T-helper 1 cell treated with Interleukin-12 subunit alpha and Interleukin-12 subunit beta and Interleukin-4 antibody, amounts not matched to agents 30 μg/mL and 1 μg/mL, for 36 hours (primary cell): ENCODE results near the gene ATP5F1D.
A peak's percentile ranks its signal among the peaks of the same experiment; 100 is the strongest.

Source experiments
- H3K27ac Mint-ChIP-seq: one replicate; pipeline ENCODE4 v1.8.0; 2021; ENCODE audit warnings: mild to moderate bottlenecking, mixed read lengths
- H3K27me3 Mint-ChIP-seq: one replicate; pipeline ENCODE4 v1.8.0; 2021; ENCODE audit warnings: low read depth, mixed read lengths
- H3K36me3 Mint-ChIP-seq: one replicate; pipeline ENCODE4 v1.8.0; 2021; ENCODE audit warnings: low read depth, mixed read lengths
- H3K4me1 Mint-ChIP-seq: one replicate; pipeline ENCODE4 v1.8.0; 2021; ENCODE audit warnings: low read depth, mixed read lengths
- H3K4me3 Mint-ChIP-seq: one replicate; pipeline ENCODE4 v1.8.0; 2021; ENCODE audit warnings: mild to moderate bottlenecking, moderate library complexity, mixed read lengths
- H3K9me3 Mint-ChIP-seq: one replicate; pipeline ENCODE4 v1.8.0; 2021; ENCODE audit warnings: mixed read lengths

Gene ATP5F1D

DNA sequence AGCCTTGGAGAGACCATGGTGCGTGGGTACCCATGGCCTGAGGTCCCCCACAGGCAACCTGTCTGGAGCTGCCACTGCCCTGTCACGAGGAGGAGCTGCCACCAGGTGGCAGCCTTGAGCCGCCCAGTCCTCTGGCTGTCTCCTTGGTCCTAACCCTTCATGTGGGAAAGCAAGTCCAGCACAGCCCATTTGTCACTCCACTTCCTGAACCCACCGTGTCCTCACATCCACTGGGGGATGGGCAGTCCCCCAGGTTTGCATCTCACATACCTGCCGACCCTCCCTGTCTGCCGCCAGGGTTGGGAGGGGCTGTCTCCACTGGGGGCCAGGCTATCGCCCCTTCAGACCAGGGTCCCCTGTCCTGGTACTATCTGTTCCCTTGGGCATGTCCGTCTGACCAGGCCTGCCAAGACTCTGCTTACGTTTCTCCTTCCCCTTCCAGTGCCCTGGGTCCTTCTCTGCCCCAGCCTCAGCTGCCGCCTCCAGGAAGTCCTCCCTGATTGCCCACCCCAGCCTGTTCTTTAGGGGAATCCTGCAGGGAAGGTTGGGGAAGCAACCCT lies 38.3 kb downstream of the ATP5F1D start:
- Mint-ChIP-seq H3K9me3 (no peaks in the 10 kb centered on the region), H3K27me3 (peaks cover 10% of the 10 kb centered on the region), H3K4me1 (peaks cover 13% of the 10 kb centered on the region), H3K27ac (peak overlapping the region; percentile 67), H3K36me3 (peaks cover 11% of the 10 kb centered on the region), H3K4me3 (no peak overlapping the region)

DNA sequence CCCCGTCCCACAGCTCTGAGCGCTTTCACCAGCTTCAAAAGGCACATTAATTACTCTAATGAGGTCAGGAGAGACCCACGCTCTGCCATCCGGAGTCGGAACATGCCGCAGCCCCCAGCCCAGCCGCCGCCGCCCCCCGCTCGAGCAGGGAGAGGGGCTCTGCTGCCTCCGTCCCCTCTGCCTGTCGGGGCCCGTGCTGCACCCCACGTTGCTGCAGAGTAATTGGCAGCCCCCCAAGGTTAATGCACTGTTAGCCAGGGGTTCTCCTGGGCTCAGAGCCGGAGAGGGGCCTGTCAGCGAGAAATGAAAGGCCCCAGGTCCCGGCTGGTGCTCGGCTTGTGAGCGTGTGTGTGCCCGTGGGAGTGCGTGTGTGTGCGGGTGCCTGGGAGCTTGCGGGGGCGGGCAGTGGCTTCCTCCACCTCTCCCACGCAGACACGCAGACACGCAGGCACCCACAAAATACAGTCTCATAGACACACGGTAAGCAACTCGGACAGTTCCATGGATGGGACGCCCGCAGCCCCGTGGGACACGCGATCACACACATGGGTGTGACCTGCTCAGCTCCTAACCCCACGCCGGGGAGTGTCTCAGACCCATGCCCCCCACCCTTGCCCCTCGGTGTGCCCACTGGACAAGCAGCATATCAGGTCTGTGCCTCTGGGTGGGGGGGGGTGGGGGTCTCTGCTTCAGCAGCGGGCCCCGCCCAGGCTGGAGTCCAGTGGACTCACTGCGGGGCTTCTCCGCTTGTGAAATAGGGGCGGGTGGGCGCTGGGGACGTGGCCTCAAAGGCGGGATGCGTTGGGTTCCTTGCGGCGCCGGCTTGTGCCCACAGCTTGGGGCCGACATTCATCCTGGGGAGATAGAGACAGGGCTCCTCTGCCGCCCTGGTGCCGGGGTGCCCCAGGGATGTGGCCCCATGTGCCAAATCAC lies 39.4 kb downstream of the ATP5F1D start:
- peaks cover 15% of the 10 kb centered on the region for H3K27me3 Mint-ChIP-seq
- H3K4me1 Mint-ChIP-seq, result peaks cover 13% of the 10 kb centered on the region
- no peak overlapping the region for H3K27ac Mint-ChIP-seq
- no peaks in the 10 kb centered on the region for H3K9me3 Mint-ChIP-seq
- no peak overlapping the region for H3K4me3 Mint-ChIP-seq
- H3K36me3 Mint-ChIP-seq, result peaks cover 11% of the 10 kb centered on the region

DNA sequence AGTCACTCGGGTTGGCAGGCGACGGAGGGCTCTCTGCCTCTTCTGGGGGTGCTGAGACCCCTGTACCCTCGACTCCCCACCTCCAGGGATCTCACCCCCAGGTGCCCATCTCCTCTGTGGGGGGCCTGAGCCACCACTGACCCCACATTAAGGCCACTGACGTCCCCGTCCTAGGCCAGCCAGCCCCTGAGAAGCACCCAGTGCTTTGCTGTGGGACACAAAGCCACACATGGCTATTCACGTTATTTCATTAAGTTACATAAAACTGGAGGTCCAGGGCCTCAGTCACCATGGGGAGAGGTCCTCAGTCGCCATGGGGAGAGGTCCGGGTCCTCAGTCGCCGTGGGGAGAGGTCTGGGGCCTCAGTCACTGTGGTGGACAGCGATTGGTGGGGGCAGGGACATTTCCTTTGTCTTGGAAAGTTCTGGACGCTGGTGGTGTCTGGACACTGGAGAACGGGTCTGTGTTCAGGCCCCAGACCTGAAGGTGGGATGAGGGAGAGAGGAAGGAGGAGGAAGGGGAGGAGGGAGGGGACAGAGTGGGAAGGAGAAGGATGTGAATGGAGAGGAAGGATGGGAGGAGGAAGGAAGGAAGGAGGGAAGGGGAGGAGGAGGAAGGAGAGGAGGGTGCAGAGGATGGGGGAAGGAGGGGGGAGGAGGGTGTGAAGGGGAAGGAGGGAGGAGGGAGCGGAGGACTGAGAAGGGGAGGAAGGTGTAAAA lies 40.2 kb downstream of the ATP5F1D start:
- Mint-ChIP-seq H3K36me3 (peaks cover 10% of the 10 kb centered on the region), H3K27ac (no peak overlapping the region), H3K4me3 (no peak overlapping the region), H3K4me1 (peaks cover 10% of the 10 kb centered on the region), H3K27me3 (peaks cover 19% of the 10 kb centered on the region), H3K9me3 (no peaks in the 10 kb centered on the region)

DNA sequence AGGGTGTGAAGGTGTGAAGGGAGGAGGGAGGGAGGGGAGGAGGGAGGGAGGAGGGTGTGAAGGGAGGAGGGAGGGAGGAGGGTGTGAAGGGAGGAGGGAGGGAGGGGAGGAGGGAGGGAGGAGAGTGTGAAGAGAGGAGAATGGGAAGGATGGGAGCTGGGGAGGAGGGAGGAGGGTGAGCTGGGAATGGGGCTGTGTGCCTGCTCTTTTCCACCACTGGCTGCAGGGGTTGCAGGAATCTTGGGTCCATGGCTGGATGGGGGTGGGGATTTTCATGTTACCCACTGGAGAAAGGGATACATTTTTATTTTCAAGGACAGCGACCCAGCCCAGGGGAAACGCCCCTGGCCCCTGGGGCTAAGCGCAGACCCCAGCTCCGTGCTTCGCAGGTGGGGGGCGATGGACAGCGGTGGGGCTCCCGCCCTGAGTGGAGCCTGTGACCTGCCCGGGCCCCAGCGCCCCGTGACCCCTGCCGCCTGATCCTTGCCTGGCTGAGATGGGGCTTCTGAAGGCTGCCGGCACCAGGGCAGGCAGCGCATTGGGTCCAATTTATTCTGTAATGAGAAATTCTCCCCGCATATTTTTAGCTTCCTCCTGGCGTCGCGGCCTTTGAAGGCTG lies 41.1 kb downstream of the ATP5F1D start:
- peaks cover 8% of the 10 kb centered on the region for H3K4me1 Mint-ChIP-seq
- H3K27ac Mint-ChIP-seq, result no peak overlapping the region
- peaks cover 20% of the 10 kb centered on the region for H3K27me3 Mint-ChIP-seq
- H3K9me3 Mint-ChIP-seq, result no peaks in the 10 kb centered on the region
- H3K36me3 Mint-ChIP-seq, result peaks cover 8% of the 10 kb centered on the region
- H3K4me3 Mint-ChIP-seq, result no peak overlapping the region

DNA sequence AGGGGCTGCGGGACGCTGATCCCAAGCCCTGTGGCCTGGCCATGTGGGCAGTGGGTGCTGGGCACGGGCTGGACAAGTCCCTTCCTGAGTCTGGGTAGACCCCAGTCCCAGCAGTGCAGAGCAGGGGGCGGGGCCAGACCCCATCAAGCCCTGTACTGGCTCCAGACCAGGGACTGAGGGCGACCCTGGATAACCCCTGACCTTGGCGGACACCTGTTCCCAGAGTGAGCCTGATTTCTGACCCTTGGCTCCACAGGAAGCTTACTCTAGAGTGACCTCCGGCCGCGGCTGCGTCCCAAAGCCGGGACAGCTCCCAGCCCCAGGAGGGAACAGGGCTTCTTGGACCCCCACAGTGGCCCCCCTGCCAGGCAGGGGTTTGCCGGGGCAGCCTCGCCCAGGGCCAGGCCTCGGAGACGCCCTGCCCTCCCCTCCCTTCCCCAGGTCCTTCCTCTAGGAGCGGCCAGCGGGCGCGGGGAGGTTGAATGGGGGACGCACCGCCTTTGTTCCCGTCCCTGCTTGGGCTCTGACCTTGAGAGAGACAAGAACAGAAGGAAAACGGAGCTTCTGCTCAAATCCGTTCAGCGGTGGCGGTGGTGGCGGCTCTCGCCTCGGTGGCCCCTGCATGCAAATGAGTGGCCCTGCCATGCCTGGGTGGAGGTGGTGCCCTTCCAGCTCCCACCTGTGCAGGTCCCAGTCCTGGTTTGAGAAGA lies 41.8 kb downstream of the ATP5F1D start:
- Mint-ChIP-seq H3K36me3 (peaks cover 8% of the 10 kb centered on the region), H3K9me3 (no peaks in the 10 kb centered on the region), H3K4me1 (peaks cover 8% of the 10 kb centered on the region), H3K27me3 (peaks cover 20% of the 10 kb centered on the region), H3K27ac (no peak overlapping the region), H3K4me3 (no peak overlapping the region)

DNA sequence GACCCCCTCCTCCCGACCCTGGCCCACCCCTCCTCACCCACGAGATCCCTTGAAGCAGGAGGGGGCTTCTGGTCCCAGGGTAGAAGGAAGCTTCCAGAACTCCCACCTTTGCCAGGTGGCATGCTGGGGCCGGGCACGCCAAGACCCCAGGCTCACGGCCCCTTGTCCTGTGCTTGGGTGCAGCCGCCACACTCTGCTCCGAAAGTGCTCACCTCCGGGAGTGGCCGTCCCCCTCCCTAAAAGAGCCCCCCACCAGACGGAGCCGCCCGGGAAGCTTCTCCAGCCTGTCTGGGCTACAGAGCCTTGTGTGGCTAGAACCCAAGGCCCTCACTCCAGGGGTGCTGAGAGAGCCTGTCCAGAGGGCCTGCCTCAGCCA lies 42.4 kb downstream of the ATP5F1D start:
- Mint-ChIP-seq H3K4me3 (no peak overlapping the region), H3K27ac (no peak overlapping the region), H3K9me3 (no peaks in the 10 kb centered on the region), H3K4me1 (peaks cover 8% of the 10 kb centered on the region), H3K36me3 (peaks cover 8% of the 10 kb centered on the region), H3K27me3 (peaks cover 21% of the 10 kb centered on the region)

DNA sequence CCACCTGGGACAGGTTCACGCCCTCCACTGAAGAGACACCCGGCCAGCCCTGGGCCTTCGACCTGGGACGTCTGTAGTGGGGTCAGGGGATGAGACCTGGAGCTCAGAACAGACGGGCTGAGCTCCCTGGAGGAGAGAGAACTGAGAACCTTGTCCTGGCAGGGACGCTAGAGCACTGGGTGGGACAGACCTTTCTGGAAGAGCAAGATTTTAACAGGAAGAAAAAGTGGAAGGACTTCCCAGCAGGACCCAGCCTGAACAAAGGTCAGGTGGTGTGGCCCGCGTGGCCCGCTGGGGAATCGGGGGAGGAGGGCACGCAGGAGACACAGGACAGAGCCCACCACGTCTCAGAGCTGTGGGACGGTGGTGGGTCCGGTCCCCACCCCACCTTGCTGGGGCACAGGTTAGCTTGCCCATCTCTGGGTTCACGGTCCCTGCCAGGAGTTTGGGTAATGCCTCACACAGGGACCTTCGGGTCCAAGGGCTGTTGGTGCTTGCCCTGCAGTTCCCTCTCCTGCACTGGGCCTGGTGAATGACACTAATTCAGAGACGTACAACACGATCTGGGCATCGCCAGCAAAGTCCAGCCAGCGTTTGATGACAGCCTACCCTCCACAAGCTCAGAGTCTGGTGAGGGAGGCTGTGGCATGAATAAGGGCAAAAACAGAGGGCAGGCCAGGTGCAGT lies 42.9 kb downstream of the ATP5F1D start:
- H3K9me3 Mint-ChIP-seq, result no peaks in the 10 kb centered on the region
- peaks cover 8% of the 10 kb centered on the region for H3K4me1 Mint-ChIP-seq
- peaks cover 24% of the 10 kb centered on the region for H3K27me3 Mint-ChIP-seq
- no peak overlapping the region for H3K27ac Mint-ChIP-seq
- no peak overlapping the region for H3K4me3 Mint-ChIP-seq
- H3K36me3 Mint-ChIP-seq, result peaks cover 6% of the 10 kb centered on the region

DNA sequence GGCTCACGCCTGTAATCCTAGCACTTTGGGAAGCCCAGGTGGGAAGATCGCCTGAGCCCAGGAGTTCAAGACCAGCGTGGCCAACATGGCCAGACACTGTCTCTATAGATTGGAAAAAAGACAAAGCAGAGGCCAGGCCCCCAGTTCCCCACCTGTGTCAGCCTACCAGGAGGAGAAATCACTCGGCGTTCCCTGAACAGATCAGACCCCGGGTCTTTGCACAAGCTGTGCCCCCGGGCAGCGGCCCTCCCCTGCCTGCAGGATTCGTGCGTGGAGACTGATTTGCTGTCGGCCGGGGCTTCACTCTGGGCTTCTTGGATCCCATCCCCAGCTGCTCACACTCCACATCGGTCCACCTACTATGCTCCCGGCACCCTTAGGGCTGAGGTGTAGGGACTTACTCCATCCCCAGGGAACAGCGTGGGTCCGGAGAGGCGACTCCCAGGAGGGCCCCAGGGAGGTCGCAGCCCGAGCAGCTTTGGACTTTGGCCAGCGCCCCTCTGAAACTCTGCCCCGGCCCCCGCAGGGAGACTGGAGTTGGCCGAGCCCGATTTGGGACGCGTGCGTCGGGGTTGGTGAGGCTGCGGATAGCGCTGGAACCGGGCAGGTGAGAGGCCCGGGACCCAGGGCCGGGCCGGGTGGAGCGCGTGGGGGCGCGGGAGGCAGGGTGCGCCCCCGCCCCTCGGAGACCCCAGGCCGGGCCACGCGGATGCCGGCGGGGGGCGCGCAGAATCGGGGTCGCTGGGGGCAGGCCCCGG lies 43.6 kb downstream of the ATP5F1D start:
- Mint-ChIP-seq H3K4me1 (peaks cover 2% of the 10 kb centered on the region), H3K9me3 (no peaks in the 10 kb centered on the region), H3K36me3 (peaks cover 2% of the 10 kb centered on the region), H3K27ac (no peak overlapping the region), H3K27me3 (peaks cover 24% of the 10 kb centered on the region), H3K4me3 (no peak overlapping the region)

DNA sequence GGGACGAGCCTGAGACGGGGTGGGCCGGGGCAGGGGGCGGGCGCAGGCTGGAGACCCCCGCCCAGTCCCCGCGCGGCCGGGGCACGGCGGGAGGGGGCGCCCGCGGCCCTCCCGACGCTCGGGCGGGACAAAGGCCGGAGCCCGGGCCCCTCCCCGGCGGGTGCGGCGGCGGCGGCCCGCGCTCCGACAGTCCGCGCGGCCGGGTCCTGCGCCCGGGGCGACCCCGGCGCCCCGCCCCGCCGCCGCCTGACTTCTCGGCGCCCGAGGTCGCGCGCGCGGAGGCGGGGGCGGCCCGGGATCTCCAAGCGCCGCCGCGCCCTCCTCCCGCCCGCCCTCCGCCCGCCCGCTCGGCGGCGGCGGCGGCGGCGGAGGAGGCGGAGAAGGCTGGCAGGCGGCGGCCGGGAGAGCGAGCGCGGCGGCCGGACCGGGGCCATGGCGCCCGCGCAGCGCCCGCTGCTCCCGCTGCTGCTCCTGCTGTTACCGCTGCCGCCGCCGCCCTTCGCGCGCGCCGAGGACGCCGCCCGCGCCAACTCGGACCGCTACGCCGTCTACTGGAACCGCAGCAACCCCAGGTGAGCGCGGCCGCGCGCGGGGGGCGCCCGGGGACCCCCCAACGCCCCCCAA lies 44.3 kb downstream of the ATP5F1D start, which contains the start of gene EFNA2:
EFNA2 (plus strand) TSS at position 137 of the 624 bp plus-strand sequence; CDS start at position 433, 296 bp downstream.
- H3K9me3 Mint-ChIP-seq, result no peaks in the 10 kb centered on the region
- peaks cover 2% of the 10 kb centered on the region for H3K4me1 Mint-ChIP-seq
- H3K27me3 Mint-ChIP-seq, result peaks cover 24% of the 10 kb centered on the region
- no peaks in the 10 kb centered on the region for H3K36me3 Mint-ChIP-seq
- H3K27ac Mint-ChIP-seq, result no peak within 1 kb of the TSS
- no peak within 1 kb of the TSS for H3K4me3 Mint-ChIP-seq

DNA sequence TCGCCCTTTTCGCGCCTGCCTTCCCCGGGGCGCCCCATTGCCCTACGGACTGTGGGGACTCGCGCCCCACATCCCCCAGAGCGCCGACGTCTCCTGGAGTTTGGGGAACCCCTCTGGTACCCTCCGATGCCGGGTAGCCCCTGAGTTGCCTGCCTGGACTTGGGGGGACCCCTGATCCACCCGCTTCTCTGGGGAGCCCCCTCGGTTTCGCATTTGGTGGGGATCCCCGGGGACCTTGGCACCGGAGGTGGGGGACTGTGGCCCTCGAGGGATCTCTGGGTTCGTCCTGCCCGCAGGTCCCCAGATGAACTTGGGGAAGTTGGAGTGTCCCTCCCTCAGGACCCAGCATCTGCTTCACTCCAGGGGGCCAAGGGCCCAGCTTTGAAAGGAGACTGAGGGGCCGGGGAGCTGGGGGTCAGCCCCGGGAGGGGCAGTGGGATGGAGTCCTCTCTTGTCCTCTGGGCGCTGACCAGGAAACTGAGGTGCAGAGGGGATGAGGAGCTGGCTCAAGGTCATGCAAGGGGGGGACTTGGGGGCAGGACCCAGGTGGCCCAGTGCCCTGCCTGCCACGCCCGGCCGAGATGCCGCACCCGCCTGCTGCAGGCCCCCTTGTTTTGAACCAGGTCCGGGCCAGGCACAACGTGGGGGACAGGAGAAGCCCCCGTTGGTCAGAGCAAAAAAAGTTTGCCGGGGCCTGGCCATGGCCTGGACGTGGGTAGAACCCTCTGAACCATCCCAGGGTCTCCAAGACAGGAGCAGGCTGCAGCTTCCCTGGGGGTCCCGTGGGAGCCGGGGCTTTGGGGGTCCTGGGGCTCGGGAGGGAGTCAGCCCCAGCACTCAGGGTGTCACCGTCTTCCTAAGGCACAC lies 45.2 kb downstream of the ATP5F1D start:
- Mint-ChIP-seq H3K4me3 (no peak overlapping the region), H3K27ac (no peak overlapping the region), H3K4me1 (peaks cover 2% of the 10 kb centered on the region), H3K27me3 (peaks cover 24% of the 10 kb centered on the region), H3K9me3 (no peaks in the 10 kb centered on the region), H3K36me3 (no peaks in the 10 kb centered on the region)

DNA sequence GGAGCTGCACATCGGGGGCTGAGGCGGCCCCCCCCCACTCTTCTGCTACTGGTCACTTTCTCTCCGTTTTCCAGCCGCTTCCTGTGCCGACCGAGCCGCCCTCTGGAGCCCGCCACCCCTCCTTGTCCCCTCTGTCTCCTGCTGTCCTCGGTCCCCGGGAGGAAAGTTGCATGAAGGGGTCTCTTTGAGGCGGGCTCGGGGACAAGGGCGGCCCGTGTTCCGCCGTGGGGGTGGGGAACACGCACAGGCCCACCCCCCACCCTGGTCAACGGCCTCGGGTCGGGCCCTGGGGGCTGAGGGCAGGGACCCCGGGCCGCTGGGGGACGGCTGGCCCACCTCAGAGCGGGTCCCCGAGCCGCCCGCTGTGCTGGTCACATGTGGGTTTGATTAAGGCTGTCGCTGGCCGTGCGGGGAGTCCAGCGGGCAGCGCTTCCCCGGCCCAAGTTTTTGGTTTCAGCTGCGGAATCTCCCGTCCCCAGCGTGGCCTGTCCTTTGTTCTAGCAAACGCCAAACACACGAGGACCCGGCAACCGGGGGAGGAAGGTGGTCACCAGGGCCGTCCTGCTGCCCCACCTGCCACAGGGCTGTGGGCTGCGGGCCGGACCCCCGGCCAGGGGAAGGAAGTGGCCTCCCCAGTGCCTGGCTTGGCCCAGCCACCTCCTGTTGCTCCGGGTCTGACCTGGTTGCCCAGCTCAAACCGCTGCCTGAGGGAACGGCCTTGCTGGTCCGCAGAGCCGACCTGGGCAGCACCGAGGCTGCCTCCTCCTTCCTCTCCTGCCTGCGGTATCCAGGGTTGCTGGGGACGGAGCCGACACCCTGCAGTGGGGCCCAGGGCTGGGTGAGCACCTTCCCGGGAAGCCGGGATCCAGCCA lies 46.0 kb downstream of the ATP5F1D start:
- Mint-ChIP-seq H3K4me1 (peaks cover 2% of the 10 kb centered on the region), H3K4me3 (no peak overlapping the region), H3K27ac (no peak overlapping the region), H3K9me3 (no peaks in the 10 kb centered on the region), H3K36me3 (no peaks in the 10 kb centered on the region), H3K27me3 (peaks cover 30% of the 10 kb centered on the region)
